Upper lobe of right lung (tissue), 1 donor: ENCODE measurements around the gene IRGC. TPM values are rescaled to one million over a fixed set of nuclear protein-coding genes. Genes with fewer than 3 reads are reported as not detected.
"Not testable (repeated sequence)": the region's sequence is repeated elsewhere in the genome, so short reads cannot be mapped to it uniquely, and the experiment has no call there.

Source experiments
- ATAC-seq: fragments of 200-7000 bp; cut with Tn5 transposase; one replicate; pipeline ENCODE4 v1.9.1; 2020; ENCODE audit warnings: mild to moderate bottlenecking, moderate library complexity
- DNase-seq: peaks from one replicate; pipeline ENCODE4 v3.0.0-alpha.2; 2020
- H3K27ac ChIP-seq: fragments of 200-600 bp; one replicate; pipeline ENCODE4 v1.8.0; 2022
- H3K27me3 ChIP-seq: fragments of 200-600 bp; one replicate; pipeline ENCODE4 v1.8.0; 2022; ENCODE audit warnings: mild to moderate bottlenecking
- H3K36me3 ChIP-seq: fragments of 200-600 bp; one replicate; pipeline ENCODE4 v1.8.0; 2022
- H3K4me1 ChIP-seq: fragments of 200-600 bp; one replicate; pipeline ENCODE4 v1.8.0; 2022
- H3K4me3 ChIP-seq: fragments of 200-600 bp; one replicate; pipeline ENCODE4 v1.8.0; 2022; ENCODE audit warnings: mild to moderate bottlenecking
- H3K9me3 ChIP-seq: fragments of 200-600 bp; one replicate; pipeline ENCODE4 v1.8.0; 2022
- CTCF ChIP-seq: fragments of 200-600 bp; IDR thresholded peaks from one replicate; pipeline ENCODE4 v1.8.0; 2022; ENCODE audit warnings: antibody characterized with exemption
- intact Hi-C: fragments of 100-400 bp; cut with DNase I; formaldehyde crosslinking; loops from one replicate; pipeline ENCODE4 v1.11.0; 2022
- total RNA-seq: library from RNA; stranded (reverse); fragmentation: NEBNext Ultra II Directional; extraction: Animal tissue kit (Norgen Biotek cat#: 25700); gene quantifications from one replicate; pipeline ENCODE4 v1.2.1, GENCODE V29; 2021
- donor health status: DM: no; HTN: yes; CAD: no; lungs with severe emphysema.

IRGC gene
- total RNA-seq, 1 donor from 2014 or later, result not detected

- no peaks in the 10 kb centered on the region for H3K9me3 ChIP-seq
- H3K4me1 ChIP-seq, result no peaks in the 10 kb centered on the region
- no peak overlapping the region for H3K4me3 ChIP-seq
- no peaks in the 10 kb centered on the region for H3K27me3 ChIP-seq
- TF ChIP-seq CTCF, result no peak
- no peak overlapping the region for H3K27ac ChIP-seq
- intact Hi-C loops, result no loop called here
- DNase-seq (no peak), ATAC-seq (no peak)
- no peaks in the 10 kb centered on the region for H3K36me3 ChIP-seq
Observed at GRCh38 chr19:43678512-43679261, 37.2 kb upstream of the IRGC start.

DNA sequence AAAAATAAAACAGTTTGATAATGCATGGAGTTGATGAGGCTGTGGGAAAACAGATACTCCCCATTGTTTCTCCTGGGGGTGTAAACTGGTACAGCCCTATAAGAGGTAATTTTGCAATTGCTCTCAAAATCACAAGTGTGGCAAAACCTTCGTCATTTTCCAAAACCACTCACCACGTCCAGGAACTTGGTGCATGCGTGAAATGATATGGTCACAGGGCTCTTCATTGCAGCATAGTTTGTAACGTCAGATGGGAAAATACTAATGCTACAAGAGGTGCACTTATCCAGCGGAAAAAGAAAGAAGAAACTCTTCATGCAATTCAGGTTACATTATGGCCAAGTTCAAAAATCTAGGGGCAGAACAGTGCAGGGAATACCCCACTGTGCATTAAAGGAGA is 34.1 kb upstream of the IRGC start:
- Histone ChIP-seq H3K4me1 (no peaks in the 10 kb centered on the region), H3K36me3 (no peaks in the 10 kb centered on the region), H3K9me3 (no peaks in the 10 kb centered on the region), H3K27me3 (no peaks in the 10 kb centered on the region), H3K27ac (no peak overlapping the region), H3K4me3 (no peak overlapping the region)
- ATAC-seq (no peak), DNase-seq (no peak)
- intact Hi-C loops, result no loop called here
- no peak for TF ChIP-seq CTCF

GRCh38 chr19:43682269-43682668 is 33.6 kb upstream of the IRGC start:
- H3K27ac ChIP-seq, H3K36me3 ChIP-seq, H3K4me3 ChIP-seq, H3K27me3 ChIP-seq, H3K4me1 ChIP-seq, ATAC-seq, DNase-seq, intact Hi-C loops, H3K9me3 ChIP-seq: not testable (repeated sequence)

- DNase-seq, result no peak
- ATAC-seq, result no peak
- intact Hi-C loops, result no loop called here
- Histone ChIP-seq H3K4me3 (no peak overlapping the region), H3K27ac (no peak overlapping the region), H3K27me3 (no peaks in the 10 kb centered on the region), H3K9me3 (no peaks in the 10 kb centered on the region), H3K36me3 (no peaks in the 10 kb centered on the region), H3K4me1 (no peaks in the 10 kb centered on the region)
- no peak for TF ChIP-seq CTCF
Observed at GRCh38 chr19:43682824-43683661, 32.8 kb upstream of the IRGC start.

DNA sequence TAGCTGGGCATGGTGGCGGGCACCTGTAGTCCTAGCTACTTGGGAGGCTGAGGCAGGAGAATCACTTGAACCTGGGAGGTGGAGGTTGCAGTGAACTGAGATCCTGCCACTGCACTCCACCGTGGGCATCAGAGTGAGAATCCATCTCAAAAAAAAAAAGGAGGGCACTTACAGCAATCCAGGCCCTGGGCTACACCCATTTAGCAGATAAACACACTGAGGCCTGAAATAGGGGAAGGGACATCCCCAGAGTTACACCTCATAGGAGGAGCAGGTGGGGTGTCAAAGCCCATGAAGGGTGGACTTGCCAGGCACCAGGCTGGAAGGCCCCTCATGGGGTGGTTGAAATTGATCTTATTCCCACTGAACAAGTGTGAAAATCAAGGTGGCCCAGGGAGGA is 32.0 kb upstream of the IRGC start:
- DNase-seq (no peak), ATAC-seq (no peak)
- Histone ChIP-seq H3K27me3 (no peaks in the 10 kb centered on the region), H3K36me3 (no peaks in the 10 kb centered on the region), H3K4me1 (no peaks in the 10 kb centered on the region), H3K27ac (no peak overlapping the region), H3K4me3 (no peak overlapping the region), H3K9me3 (no peaks in the 10 kb centered on the region)
- intact Hi-C loops, result no loop called here
- TF ChIP-seq CTCF, result no peak

- TF ChIP-seq CTCF, result no peak
- ATAC-seq, result no peak
- Histone ChIP-seq H3K36me3 (no peaks in the 10 kb centered on the region), H3K4me1 (no peaks in the 10 kb centered on the region), H3K27me3 (no peaks in the 10 kb centered on the region), H3K9me3 (no peaks in the 10 kb centered on the region), H3K4me3 (no peak overlapping the region), H3K27ac (no peak overlapping the region)
- intact Hi-C loops, result no loop called here
- DNase-seq, result no peak
Observed at GRCh38 chr19:43684326-43684725, 31.6 kb upstream of the IRGC start.
